ENCODE data around the gene GLI2.

DNA sequence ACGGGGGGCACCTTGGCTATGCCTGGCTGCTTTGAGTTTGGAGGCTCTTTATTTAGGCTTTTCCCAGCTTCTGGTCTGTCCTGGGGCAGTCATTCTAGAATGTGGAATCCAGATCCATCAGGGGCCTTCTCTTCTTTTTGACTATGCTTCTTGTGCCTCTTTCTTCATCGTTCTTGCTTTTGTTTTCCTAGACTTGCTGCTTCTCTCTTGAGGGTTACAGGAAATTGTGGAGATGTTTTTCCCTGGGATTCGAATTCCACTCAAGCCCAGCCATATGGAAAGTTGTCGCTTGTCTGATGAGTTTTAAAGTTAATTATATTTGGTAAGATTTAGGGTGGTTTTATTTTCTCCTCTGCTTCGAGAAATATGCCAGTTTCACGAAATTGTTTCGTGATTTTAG lies 2.4 kb downstream of the GLI2 start:
- TF ChIP-seq POLR2AphosphoS5 (IDR thresholded peaks at IDR 0.05; ENCODE audit: borderline replicate concordance, low read depth, low read length), result no peak
- TF ChIP-seq EZH2 (IDR thresholded peaks at IDR 0.05), result no peak
